ENCODE results near the gene NANP.

- no peak for TF ChIP-seq CTCF (IDR thresholded peaks at IDR 0.05)
- no peak for TF ChIP-seq POLR2A (IDR thresholded peaks at IDR 0.05)
- TF ChIP-seq POLR2AphosphoS5 (IDR thresholded peaks at IDR 0.05; ENCODE audit: insufficient read depth in 1 of 2, low read depth in 1 of 2), result no peak
These were observed 17.6 kb downstream of the NANP start for GRCh38 chr20:25606094-25606695.
